Rectal smooth muscle tissue (tissue), 1 donor: Measurements from ENCODE around the gene RPUSD3.

ENCODE experiments used
- H3K27ac ChIP-seq: one replicate; pipeline ENCODE4 v1.7.0; 2013; ENCODE audit warnings: low read depth, low read length, inconsistent platforms
- H3K27me3 ChIP-seq: one replicate; pipeline ENCODE4 v1.7.0; 2013; ENCODE audit warnings: low read length; ENCODE audit not compliant: control insufficient read depth, insufficient read depth
- H3K36me3 ChIP-seq: one replicate; pipeline ENCODE4 v1.7.0; 2013; ENCODE audit warnings: low read length; ENCODE audit not compliant: control insufficient read depth, insufficient read depth
- H3K4me1 ChIP-seq: one replicate; pipeline ENCODE4 v1.7.0; 2013; ENCODE audit warnings: low read length; ENCODE audit not compliant: control insufficient read depth, insufficient read depth
- H3K4me3 ChIP-seq: one replicate; pipeline ENCODE4 v1.7.0; 2013; ENCODE audit warnings: low read length
- H3K9ac ChIP-seq: one replicate; pipeline ENCODE4 v1.7.0; 2013; ENCODE audit warnings: low read length

RPUSD3 gene

DNA sequence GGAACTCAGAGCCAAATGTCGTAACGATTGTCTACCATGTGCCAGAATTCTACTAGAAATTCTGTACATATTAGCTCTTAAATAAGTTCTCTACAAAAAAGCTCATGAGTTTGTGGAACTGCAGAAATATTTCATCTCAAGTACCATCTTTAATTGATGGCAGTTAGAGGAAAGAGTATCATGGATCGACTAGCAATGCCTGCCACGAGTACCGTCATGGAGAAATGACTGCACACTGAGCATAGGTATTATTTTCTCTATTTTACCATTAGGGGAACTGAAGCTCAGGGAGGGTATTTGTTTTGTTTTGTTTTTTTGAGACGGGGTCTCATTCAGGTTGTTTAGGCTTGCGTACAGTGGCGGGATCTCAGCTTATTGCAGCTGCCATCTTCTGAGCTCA is 2.8 kb downstream of the RPUSD3 start:
- no peak overlapping the region for H3K9ac ChIP-seq
- H3K36me3 ChIP-seq: peaks cover 14% of the 10 kb centered on the region
- peaks cover 7% of the 10 kb centered on the region for H3K4me1 ChIP-seq
- H3K27ac ChIP-seq: no peak overlapping the region
- H3K4me3 ChIP-seq: no peak overlapping the region
- no peaks in the 10 kb centered on the region for H3K27me3 ChIP-seq

DNA sequence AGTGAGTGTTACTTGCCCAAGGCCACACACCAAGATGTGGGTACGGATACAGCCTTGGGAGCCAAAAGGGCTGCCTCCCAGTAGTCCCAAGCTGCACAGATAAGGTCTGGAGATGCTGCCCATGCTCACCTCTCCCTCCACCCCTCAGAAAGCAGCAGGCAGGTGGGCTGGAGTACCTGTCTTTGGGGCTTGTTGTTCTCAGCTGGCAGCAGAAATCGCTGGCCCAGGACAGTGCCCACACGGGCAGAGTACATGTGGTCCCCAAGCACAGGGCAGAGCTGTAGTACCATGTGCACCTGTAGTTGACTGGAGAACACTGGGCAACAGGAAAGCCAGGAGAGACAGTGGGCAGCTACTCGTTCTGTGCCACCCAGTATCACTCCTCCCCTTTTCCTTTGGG is 5.0 kb downstream of the RPUSD3 start:
- H3K4me1 ChIP-seq: peaks cover 4% of the 10 kb centered on the region
- peaks cover 23% of the 10 kb centered on the region for H3K36me3 ChIP-seq
- no peak overlapping the region for H3K9ac ChIP-seq
- H3K27me3 ChIP-seq: no peaks in the 10 kb centered on the region
- no peak overlapping the region for H3K27ac ChIP-seq
- H3K4me3 ChIP-seq: no peak overlapping the region

GRCh38 chr3:9837701-9838582 is 5.9 kb downstream of the RPUSD3 start:
- no peaks in the 10 kb centered on the region for H3K27me3 ChIP-seq
- H3K4me1 ChIP-seq: peaks cover 4% of the 10 kb centered on the region
- H3K27ac ChIP-seq: no peak overlapping the region
- H3K9ac ChIP-seq: no peak overlapping the region
- no peak overlapping the region for H3K4me3 ChIP-seq
- peaks cover 28% of the 10 kb centered on the region for H3K36me3 ChIP-seq

DNA sequence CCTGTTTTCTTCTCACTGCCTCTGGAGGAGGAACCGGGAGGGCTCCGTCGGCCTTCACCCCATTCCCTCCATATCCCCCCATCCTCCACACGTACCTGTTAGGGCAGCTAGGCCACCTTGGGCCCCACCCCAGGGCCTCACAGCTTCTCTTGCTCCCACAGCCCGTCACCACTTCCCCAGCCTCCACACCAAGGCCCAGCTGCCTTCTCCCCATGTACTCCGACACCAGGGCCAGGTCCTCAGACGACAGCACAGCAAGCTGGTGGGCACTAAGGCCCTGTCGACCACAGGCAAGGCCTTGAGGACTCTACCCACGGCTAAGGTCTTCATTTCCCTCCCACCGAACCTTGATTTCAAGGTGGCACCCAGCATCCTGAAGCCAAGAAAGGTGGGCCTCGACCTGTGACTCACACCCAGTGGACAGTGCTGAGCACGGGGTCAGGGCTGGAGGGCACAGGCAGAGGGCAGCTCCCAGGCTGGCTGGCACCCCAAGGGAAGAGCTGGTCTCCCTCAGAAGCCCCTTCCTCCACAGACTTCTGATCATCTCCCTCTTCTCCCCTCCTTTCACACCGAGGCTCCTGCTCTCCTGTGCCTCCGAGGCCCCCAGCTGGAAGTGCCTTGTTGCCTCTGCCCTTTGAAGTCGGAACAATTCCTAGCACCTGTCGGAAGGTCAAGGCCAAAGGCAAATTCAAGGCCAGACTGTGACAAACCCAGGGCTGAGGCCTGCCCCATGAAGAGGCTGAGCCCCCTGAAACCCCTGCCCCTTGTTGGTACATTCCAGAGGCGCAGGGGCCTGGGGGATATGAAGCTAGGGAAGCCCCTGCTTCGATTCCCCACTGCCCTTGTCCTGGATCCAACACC is 9.1 kb downstream of the RPUSD3 start:
- no peaks in the 10 kb centered on the region for H3K4me1 ChIP-seq
- no peak overlapping the region for H3K9ac ChIP-seq
- no peak overlapping the region for H3K4me3 ChIP-seq
- H3K27me3 ChIP-seq: no peaks in the 10 kb centered on the region
- H3K27ac ChIP-seq: no peak overlapping the region
- H3K36me3 ChIP-seq: peaks cover 28% of the 10 kb centered on the region

- Histone ChIP-seq H3K27ac (no peak overlapping the region), H3K9ac (no peak overlapping the region), H3K36me3 (peaks cover 22% of the 10 kb centered on the region), H3K4me3 (no peak overlapping the region), H3K27me3 (no peaks in the 10 kb centered on the region), H3K4me1 (no peaks in the 10 kb centered on the region)
Observed at GRCh38 chr3:9833078-9833477, 10.7 kb downstream of the RPUSD3 start.

DNA sequence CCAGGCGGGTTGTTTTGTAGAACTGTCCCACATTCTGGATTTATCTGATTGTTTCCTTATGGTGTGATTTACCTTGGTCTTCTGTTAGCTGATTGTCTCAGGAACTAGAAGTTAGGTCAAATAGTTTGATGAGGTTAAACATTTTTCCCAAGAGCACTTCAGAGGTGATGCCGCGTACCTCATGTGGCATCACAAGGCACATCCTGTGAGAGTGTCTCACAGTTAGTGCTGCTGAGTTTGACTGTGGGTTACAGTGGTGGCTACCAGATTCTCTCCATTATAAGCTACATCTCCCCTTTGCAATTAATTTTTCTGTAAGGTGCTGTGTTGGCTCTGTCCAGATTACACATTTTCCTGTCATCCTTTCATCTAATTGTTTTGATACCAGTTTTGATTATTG is 12.6 kb downstream of the RPUSD3 start:
- H3K36me3 ChIP-seq: peaks cover 22% of the 10 kb centered on the region

DNA sequence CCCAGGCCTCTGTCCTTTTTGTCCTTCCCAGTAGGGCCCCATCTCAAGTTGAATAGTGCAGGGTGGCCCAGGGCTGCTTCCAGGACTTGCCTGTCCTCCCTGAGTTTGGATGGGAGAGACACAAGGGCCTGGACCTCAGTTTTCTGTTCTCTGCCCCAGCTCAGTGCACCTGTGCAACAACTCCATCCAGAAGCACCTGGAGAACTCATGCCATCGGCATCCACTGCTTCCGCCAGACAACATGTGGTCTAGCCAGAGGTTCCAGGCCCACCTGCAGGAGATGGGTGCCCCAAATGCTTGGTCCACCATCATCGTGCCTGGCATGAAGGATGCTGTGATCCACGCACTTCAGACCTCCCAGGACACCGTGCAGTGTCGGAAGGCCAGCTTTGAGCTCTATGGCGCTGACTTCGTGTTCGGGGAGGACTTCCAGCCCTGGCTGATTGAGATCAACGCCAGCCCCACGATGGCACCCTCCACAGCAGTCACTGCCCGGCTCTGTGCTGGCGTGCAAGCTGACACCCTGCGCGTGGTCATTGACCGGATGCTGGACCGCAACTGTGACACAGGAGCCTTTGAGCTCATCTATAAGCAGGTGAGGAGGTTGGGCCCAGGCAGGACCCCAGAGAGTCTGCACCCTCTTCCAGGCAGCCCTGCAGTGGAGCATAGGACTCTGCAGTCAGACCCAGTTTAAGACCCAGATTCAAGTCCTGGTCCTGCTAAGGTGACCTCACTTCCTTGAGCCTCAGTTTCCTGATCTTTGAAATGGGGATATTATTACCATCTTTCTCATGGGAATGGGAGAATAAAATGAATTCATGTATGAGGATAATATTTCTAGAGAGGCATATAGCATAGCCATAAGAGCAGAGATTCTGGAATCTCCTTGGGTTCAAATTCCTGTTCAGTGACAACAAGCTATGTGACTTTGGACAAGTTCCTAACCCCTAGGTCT is 14.7 kb downstream of the RPUSD3 start:
- H3K27ac ChIP-seq: no peak overlapping the region
- H3K27me3 ChIP-seq: no peaks in the 10 kb centered on the region
- H3K4me1 ChIP-seq: no peaks in the 10 kb centered on the region
- H3K9ac ChIP-seq: no peak overlapping the region
- H3K4me3 ChIP-seq: no peak overlapping the region
- peaks cover 12% of the 10 kb centered on the region for H3K36me3 ChIP-seq

More for the DNA sequence above, 12.6 kb downstream of the RPUSD3 start:
- Histone ChIP-seq H3K9ac (no peak overlapping the region), H3K27me3 (no peaks in the 10 kb centered on the region), H3K4me3 (no peak overlapping the region), H3K4me1 (no peaks in the 10 kb centered on the region), H3K27ac (no peak overlapping the region)

DNA sequence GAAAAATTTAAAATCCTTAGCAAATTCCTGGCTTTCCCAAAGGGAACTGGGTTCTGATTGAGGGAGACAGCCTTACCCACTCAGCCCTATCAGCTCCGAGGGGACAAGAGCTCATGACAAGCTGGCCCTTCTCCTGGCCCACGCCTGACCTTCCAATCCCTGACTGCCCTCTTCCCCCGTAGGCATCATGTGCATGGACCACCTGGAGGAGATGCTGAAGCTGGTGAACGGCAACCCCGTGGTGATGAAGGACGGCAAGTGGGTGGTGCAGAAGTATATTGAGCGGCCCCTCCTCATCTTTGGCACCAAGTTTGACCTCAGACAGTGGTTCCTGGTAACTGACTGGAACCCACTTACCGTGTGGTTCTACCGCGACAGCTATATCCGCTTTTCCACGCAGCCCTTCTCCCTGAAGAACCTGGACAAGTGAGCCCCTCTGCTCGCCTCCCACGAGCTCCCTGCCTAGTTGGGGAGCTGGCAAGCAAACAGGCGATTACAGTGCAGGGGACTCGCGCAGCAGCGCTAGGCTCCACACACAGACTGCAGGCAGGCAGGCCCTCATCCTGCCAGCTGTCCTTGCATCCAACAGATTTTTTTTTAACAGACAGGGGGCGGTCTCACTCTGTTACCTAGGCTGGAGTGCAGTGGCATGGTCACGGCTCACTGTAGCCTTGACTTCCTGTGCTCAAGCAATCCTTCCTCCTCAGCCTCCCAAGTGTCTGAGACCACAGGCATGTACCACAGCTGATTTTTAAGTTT is 16.8 kb downstream of the RPUSD3 start:
- no peaks in the 10 kb centered on the region for H3K4me1 ChIP-seq
- no peak overlapping the region for H3K27ac ChIP-seq
- no peaks in the 10 kb centered on the region for H3K27me3 ChIP-seq
- H3K9ac ChIP-seq: no peak overlapping the region
- no peak overlapping the region for H3K4me3 ChIP-seq
- no peaks in the 10 kb centered on the region for H3K36me3 ChIP-seq

GRCh38 chr3:9825451-9826040 is 18.3 kb downstream of the RPUSD3 start:
- H3K4me1 ChIP-seq: no peaks in the 10 kb centered on the region
- H3K27ac ChIP-seq: no peak overlapping the region
- H3K27me3 ChIP-seq: no peaks in the 10 kb centered on the region
- no peak overlapping the region for H3K9ac ChIP-seq
- H3K4me3 ChIP-seq: no peak overlapping the region
- no peaks in the 10 kb centered on the region for H3K36me3 ChIP-seq

- Histone ChIP-seq H3K4me1 (no peaks in the 10 kb centered on the region), H3K4me3 (no peak overlapping the region), H3K27me3 (no peaks in the 10 kb centered on the region), H3K36me3 (peaks cover 4% of the 10 kb centered on the region), H3K27ac (no peak overlapping the region), H3K9ac (no peak overlapping the region)
Observed at GRCh38 chr3:9820946-9821345, 22.9 kb downstream of the RPUSD3 start.

DNA sequence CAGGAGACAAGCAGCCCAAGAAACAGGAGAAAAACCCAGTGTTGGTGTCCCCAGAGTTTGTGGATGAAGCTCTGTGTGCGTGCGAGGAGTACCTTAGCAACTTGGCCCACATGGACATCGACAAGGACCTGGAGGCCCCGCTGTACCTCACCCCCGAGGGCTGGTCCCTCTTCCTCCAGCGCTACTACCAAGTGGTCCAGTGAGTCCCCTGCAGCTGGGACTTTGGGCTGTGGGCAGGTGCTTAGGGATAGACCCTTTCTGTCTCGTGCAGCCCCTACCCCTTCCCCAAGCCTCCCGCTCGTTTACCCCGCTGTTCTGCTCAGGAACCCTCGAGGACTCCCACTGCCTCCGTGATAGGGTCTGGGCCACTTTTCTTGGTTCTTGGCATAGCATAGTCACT is 23.3 kb downstream of the RPUSD3 start:
- H3K36me3 ChIP-seq: peaks cover 4% of the 10 kb centered on the region
- H3K9ac ChIP-seq: no peak overlapping the region
- H3K4me3 ChIP-seq: no peak overlapping the region
- no peak overlapping the region for H3K27ac ChIP-seq
- H3K4me1 ChIP-seq: no peaks in the 10 kb centered on the region
- no peaks in the 10 kb centered on the region for H3K27me3 ChIP-seq
